Nephron progenitor cell (in vitro differentiated cells): ENCODE results near the gene CEP164.

ENCODE experiments used
- DNase-seq: peaks from one replicate; pipeline ENCODE4 v3.0.0; 2021
- H3K27ac Mint-ChIP-seq: 2 replicates; pipeline ENCODE4 v1.8.0; 2021; ENCODE audit warnings: mild to moderate bottlenecking, moderate library complexity, mixed read lengths
- H3K27me3 Mint-ChIP-seq: 2 replicates; pipeline ENCODE4 v1.8.0; 2021; ENCODE audit warnings: mild to moderate bottlenecking, low read depth, mixed read lengths; ENCODE audit not compliant: poor library complexity
- H3K36me3 Mint-ChIP-seq: 2 replicates; pipeline ENCODE4 v1.8.0; 2021; ENCODE audit warnings: low read depth, mixed read lengths
- H3K4me1 Mint-ChIP-seq: 2 replicates; pipeline ENCODE4 v1.8.0; 2021; ENCODE audit warnings: mixed read lengths
- H3K4me3 Mint-ChIP-seq: 2 replicates; pipeline ENCODE4 v1.8.0; 2021; ENCODE audit warnings: mild to moderate bottlenecking, moderate library complexity, mixed read lengths
- H3K9me3 Mint-ChIP-seq: 2 replicates; pipeline ENCODE4 v1.8.0; 2021; ENCODE audit warnings: mild to moderate bottlenecking, moderate library complexity, mixed read lengths
- TF ChIP-seq, protein P1 (sequence below): fragments of 200-600 bp; sonication (generic); IDR thresholded peaks from 2 replicates; pipeline ENCODE4 v1.5.0; 2021; ENCODE audit warnings: antibody characterized with exemption

Gene CEP164

DNA sequence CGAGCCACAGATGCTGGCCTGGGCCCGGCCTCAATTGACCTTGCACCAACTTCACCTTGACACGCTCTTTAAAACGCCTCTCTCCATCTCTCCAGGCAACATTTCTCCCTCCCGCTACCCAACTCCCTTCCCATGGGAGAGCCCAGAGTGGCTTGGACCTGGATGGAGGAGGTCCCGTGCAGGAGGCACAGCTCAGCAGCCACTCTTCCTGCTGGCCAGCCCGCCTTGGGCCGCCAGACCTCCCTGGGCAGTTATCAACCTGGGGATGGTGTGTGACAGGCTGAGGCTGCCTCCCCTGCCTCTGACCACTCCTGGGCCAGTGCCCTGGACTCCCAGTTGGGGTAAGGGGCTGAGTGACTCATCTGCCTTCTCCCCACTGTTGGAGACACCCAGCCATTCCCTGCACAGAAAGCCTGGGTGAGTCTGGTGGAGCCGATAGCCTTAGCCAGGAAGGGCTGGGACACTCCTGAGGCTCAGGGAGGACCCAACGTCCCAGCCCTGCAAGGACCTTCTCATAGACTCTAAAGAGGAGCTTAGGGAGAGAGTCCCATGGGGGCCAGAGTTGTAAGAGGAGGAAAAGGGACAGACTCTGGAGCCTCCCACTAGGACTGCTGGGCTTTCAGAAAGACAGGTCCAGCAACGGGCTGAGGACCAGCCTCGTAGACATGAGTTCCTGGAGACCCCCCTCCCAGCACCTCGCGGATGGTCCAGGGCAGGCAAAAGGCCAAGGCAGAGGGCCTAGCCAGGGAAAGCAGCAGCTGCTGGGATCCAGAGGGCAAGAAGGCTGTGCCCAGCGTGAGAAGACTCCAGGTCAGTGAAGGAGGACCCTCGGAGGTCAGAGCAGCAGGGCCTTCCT is 131.7 kb downstream of the CEP164 start:
- Mint-ChIP-seq H3K9me3 (peaks cover 10% of the 10 kb centered on the region), H3K4me3 (no peak overlapping the region), H3K4me1 (no peaks in the 10 kb centered on the region), H3K36me3 (peaks cover 4% of the 10 kb centered on the region), H3K27me3 (peaks cover 32% of the 10 kb centered on the region), H3K27ac (no peak overlapping the region)
- DNase-seq = no peak
- TF ChIP-seq, protein P1, sequence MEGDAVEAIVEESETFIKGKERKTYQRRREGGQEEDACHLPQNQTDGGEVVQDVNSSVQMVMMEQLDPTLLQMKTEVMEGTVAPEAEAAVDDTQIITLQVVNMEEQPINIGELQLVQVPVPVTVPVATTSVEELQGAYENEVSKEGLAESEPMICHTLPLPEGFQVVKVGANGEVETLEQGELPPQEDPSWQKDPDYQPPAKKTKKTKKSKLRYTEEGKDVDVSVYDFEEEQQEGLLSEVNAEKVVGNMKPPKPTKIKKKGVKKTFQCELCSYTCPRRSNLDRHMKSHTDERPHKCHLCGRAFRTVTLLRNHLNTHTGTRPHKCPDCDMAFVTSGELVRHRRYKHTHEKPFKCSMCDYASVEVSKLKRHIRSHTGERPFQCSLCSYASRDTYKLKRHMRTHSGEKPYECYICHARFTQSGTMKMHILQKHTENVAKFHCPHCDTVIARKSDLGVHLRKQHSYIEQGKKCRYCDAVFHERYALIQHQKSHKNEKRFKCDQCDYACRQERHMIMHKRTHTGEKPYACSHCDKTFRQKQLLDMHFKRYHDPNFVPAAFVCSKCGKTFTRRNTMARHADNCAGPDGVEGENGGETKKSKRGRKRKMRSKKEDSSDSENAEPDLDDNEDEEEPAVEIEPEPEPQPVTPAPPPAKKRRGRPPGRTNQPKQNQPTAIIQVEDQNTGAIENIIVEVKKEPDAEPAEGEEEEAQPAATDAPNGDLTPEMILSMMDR = no peak

DNA sequence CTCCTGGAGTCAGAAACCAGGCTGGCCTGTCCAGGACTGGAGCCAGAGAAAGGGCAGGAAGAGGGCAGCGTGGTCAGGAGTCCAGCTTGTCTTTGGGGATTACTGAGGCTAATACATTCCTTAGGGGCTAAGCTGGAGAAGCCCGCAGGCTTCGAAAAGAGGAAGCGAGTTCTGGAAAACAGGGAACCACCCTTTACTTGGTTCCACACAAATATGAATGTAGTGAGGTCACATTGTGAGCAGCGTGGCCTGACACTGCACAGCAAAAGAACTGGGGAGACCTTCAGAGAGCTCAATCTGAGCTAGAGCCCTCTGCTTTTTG is 132.3 kb downstream of the CEP164 start:
- no peak overlapping the region for H3K4me3 Mint-ChIP-seq
- H3K27me3 Mint-ChIP-seq = peaks cover 35% of the 10 kb centered on the region
- DNase-seq = no peak
- H3K9me3 Mint-ChIP-seq = peaks cover 4% of the 10 kb centered on the region
- H3K36me3 Mint-ChIP-seq = no peaks in the 10 kb centered on the region
- no peaks in the 10 kb centered on the region for H3K4me1 Mint-ChIP-seq
- H3K27ac Mint-ChIP-seq = no peak overlapping the region
- TF ChIP-seq, protein P1 = no peak

DNA sequence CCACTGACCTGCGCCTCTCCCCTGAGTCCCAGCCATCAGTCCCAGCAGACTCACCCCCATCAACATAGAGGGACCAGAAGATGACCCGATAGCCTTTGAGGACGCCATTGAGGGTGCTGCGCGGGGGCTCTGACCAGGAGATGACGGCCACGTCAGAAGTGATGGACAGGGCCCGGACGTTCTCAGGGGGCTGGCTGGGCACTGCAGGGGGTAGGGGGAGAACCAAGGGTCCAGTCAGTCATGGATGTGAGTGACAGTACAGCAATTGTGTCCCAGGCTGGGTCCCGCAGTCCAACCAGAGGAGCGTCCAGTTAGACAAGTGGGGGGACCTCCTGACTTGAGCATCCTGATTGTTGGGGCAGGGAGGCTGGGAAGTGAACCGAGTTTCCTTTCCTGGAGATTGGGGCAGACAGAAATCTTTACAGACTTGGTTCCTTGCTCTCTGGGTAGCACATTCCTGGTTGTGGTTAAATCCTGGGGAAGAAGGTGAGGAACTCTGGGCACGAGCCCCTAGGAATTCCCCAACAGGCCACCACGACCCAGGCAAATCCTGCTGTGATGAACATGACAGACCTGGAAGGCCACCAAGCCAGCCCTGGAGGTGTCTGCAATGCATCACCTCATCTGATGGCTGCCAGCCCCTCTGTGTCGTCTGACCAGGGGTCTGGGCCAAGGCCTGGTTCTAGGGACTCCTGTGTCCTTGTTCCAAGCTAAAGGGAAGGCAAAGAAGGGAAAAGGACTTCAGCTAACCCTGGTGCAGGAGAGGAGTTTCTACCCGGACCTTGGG is 133.9 kb downstream of the CEP164 start:
- Mint-ChIP-seq H3K9me3 (no peaks in the 10 kb centered on the region), H3K36me3 (no peaks in the 10 kb centered on the region), H3K4me1 (no peaks in the 10 kb centered on the region), H3K27ac (no peak overlapping the region), H3K4me3 (no peak overlapping the region), H3K27me3 (peaks cover 35% of the 10 kb centered on the region)
- TF ChIP-seq, protein P1 = no peak
- no peak for DNase-seq

DNA sequence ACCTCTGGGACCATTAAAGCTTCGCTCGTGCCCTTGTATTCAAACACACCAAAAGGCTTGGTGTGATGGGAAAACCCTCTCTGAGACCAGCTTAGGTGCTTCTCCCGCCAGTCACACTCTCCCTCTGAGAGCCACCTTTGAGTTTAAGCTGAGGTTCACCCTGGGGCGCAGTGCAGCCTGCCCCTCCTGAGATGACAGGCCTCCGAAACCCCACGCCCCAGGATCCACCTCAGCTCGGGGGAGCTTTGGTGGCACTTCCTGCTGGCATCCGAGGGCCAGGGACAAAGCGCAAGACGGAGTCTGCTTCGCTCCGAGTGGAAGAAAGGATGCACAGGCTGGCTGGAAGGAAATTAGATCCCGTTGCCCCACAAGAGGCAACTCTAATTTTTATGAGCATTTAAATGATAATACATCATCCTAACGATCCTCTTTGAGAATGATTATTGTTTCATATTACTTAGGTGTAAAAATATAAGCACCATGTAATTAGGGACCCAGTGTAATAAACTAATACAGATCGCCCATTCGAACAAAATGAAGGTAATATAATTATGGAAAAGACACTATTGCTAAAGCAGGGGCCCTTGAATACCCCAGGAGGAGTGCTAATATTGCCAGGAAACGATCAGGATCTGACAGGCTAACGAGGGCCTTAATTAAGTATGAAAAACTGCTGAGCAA is 134.7 kb downstream of the CEP164 start:
- DNase-seq = no peak
- no peaks in the 10 kb centered on the region for H3K36me3 Mint-ChIP-seq
- H3K27me3 Mint-ChIP-seq = peaks cover 32% of the 10 kb centered on the region
- no peak overlapping the region for H3K27ac Mint-ChIP-seq
- no peaks in the 10 kb centered on the region for H3K4me1 Mint-ChIP-seq
- no peak overlapping the region for H3K4me3 Mint-ChIP-seq
- TF ChIP-seq, protein P1 = no peak
- no peaks in the 10 kb centered on the region for H3K9me3 Mint-ChIP-seq

DNA sequence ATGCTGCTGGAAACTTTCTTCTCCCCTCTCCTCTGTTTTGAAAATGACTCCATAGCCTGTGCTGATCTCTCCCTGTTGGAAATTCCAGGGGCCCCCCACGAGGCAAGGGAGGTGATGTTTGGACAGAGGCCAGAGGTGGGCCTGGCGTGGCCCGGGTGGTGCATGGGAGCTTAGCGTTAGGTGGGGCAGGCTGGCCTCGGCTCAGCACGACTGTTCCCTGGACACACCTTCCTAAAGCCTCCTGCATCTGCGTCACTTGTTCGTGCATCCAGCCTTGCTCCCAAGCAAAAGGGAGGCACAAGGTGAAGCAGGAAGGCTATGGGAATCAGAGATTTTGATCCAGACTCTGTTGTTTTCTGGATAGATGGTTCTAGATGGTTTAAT is 135.2 kb downstream of the CEP164 start:
- Mint-ChIP-seq H3K4me3 (no peak overlapping the region), H3K36me3 (no peaks in the 10 kb centered on the region), H3K27me3 (peaks cover 29% of the 10 kb centered on the region), H3K4me1 (no peaks in the 10 kb centered on the region), H3K9me3 (no peaks in the 10 kb centered on the region), H3K27ac (no peak overlapping the region)
- DNase-seq = no peak
- TF ChIP-seq, protein P1 = no peak
